ENCODE data around the gene CDH10.

CDH10 gene

DNA sequence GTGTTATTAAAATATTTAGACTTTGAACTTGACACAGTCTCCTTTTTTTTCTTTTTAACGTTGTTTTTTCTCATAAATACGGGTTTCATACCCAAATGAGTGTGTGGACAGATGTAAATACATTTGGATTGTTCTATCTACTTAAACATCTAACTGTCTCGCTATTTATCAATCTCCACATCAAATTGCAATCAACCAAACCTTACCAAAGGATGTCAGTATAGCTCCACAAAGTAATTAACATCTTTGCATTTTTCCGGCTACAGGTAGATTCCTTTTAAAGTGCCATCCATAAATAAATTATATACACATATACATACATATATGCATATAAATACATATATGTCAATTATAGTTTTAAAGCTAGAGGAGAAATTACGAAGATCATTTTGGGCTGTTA lies 705 bp upstream of the CDH10 start:
- H3K36me3 ChIP-seq (ENCODE audit: control insufficient read depth in 4 of 4, insufficient read depth in 4 of 4, low read length in 3 of 4): no peaks in the 10 kb centered on the region
- H3K9me3 ChIP-seq (ENCODE audit: control extremely low read depth in 1 of 5, control insufficient read depth in 4 of 5, insufficient read depth in 2 of 5, low read depth in 1 of 5, low read length in 4 of 5): no peaks in the 10 kb centered on the region
- H3K4me1 ChIP-seq (ENCODE audit: control extremely low read depth in 1 of 4, control insufficient read depth in 4 of 4, insufficient read depth in 4 of 4, low read length in 3 of 4): peaks cover 0 to 7% (median 4%) of the 10 kb centered on the region in 4 experiments
- ChIA-PET POLR2A (no interaction called here), CTCF (no interaction called here)
- H3K4me3 ChIP-seq (ENCODE audit: control insufficient read depth in 1 of 7, extremely low read depth in 1 of 7, insufficient read depth in 4 of 7, low read depth in 2 of 7, low read length in 6 of 7): no peak overlapping the region
- WGBS (ENCODE audit: insufficient coverage): 100% methylated on average over 1 of the region's 5 CpGs
- H3K27me3 ChIP-seq (replicated peaks in 2 of 5; ENCODE audit: control insufficient read depth in 4 of 5, insufficient read depth in 5 of 5, low read length in 4 of 5): peaks cover 0 to 21% (median 3%) of the 10 kb centered on the region in 5 experiments
- DNase-seq: no peak
- no peak overlapping the region for H3K27ac ChIP-seq (ENCODE audit: insufficient read depth in 1 of 2, low read depth in 1 of 2, low read length in 2 of 2, poor library complexity in 1 of 2, severe bottlenecking in 2 of 2)

DNA sequence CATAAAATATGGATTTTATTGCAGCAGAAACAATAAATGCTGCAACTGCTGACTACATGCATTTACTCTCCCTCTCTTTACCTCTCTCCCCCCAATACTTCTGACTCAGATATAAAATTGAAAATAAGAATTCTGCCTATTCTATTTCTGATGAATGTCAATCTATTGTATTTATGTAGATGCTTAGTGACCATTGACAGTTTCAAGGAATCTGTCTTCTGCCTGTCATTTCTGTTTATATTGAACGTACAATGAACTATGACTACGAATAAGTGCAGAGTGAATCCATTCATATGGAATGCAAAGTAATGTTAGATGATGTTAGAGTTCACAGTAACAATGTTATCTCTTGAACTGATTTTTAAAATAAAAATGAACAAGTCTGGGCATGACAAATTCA lies 898 bp downstream of the CDH10 start:
- H3K27ac ChIP-seq (ENCODE audit: insufficient read depth in 1 of 2, low read depth in 1 of 2, low read length in 2 of 2, poor library complexity in 1 of 2, severe bottlenecking in 2 of 2): no peak overlapping the region
- no peak for DNase-seq
- H3K4me1 ChIP-seq (ENCODE audit: control extremely low read depth in 1 of 4, control insufficient read depth in 4 of 4, insufficient read depth in 4 of 4, low read length in 3 of 4): peaks cover 0 to 7% (median 4%) of the 10 kb centered on the region in 4 experiments
- no peak overlapping the region for H3K4me3 ChIP-seq (ENCODE audit: control insufficient read depth in 1 of 7, extremely low read depth in 1 of 7, insufficient read depth in 4 of 7, low read depth in 2 of 7, low read length in 6 of 7)
- POLR2A ChIA-PET: no interaction called here
- no peaks in the 10 kb centered on the region for H3K9me3 ChIP-seq (ENCODE audit: control extremely low read depth in 1 of 5, control insufficient read depth in 4 of 5, insufficient read depth in 2 of 5, low read depth in 1 of 5, low read length in 4 of 5)
- H3K27me3 ChIP-seq (replicated peaks in 2 of 5; ENCODE audit: control insufficient read depth in 4 of 5, insufficient read depth in 5 of 5, low read length in 4 of 5): peaks cover 0 to 21% (median 3%) of the 10 kb centered on the region in 5 experiments
- no CpG with 5 or more reads among the region's 2 CpGs for WGBS (ENCODE audit: insufficient coverage)
- CTCF ChIA-PET: interaction anchor here (0.7 kb wide), 1 partner anchor 477 kb away, joined by 3 read pairs; no protein-coding TSS in a partner anchor
- no peaks in the 10 kb centered on the region for H3K36me3 ChIP-seq (ENCODE audit: control insufficient read depth in 4 of 4, insufficient read depth in 4 of 4, low read length in 3 of 4)

DNA sequence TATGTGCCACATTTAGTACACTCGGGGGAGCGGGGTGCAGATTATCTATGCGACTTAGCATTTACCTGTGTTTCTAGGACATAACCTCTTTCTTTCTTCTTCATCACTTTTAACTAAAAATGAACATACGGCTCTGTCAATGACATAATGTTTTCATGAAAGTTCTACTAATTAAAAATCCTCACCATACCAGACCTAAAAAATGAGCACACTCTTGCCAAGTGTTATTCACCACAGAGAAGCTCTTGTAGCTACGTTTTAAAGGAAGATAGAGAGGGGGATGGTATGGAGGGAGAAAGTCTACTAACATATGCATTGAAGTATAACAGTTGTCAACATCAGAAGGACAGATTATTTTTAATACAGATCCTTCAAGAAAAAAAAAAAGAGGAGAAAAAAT lies 1.6 kb downstream of the CDH10 start:
- no peak for DNase-seq
- POLR2A ChIA-PET: no interaction called here
- 89% methylated on average over 3 of the region's 5 CpGs for WGBS (ENCODE audit: insufficient coverage)
- Histone ChIP-seq H3K9me3 (ENCODE audit: control extremely low read depth in 1 of 5, control insufficient read depth in 4 of 5, insufficient read depth in 2 of 5, low read depth in 1 of 5, low read length in 4 of 5) (no peaks in the 10 kb centered on the region), H3K36me3 (ENCODE audit: control insufficient read depth in 4 of 4, insufficient read depth in 4 of 4, low read length in 3 of 4) (no peaks in the 10 kb centered on the region), H3K27ac (ENCODE audit: insufficient read depth in 1 of 2, low read depth in 1 of 2, low read length in 2 of 2, poor library complexity in 1 of 2, severe bottlenecking in 2 of 2) (no peak overlapping the region), H3K27me3 (replicated peaks in 2 of 5; ENCODE audit: control insufficient read depth in 4 of 5, insufficient read depth in 5 of 5, low read length in 4 of 5) (peaks cover 0 to 21% (median 3%) of the 10 kb centered on the region in 5 experiments), H3K4me3 (ENCODE audit: control insufficient read depth in 1 of 7, extremely low read depth in 1 of 7, insufficient read depth in 4 of 7, low read depth in 2 of 7, low read length in 6 of 7) (no peak overlapping the region), H3K4me1 (ENCODE audit: control extremely low read depth in 1 of 4, control insufficient read depth in 4 of 4, insufficient read depth in 4 of 4, low read length in 3 of 4) (peaks cover 0 to 7% (median 4%) of the 10 kb centered on the region in 4 experiments)
- CTCF ChIA-PET: no interaction called here

DNA sequence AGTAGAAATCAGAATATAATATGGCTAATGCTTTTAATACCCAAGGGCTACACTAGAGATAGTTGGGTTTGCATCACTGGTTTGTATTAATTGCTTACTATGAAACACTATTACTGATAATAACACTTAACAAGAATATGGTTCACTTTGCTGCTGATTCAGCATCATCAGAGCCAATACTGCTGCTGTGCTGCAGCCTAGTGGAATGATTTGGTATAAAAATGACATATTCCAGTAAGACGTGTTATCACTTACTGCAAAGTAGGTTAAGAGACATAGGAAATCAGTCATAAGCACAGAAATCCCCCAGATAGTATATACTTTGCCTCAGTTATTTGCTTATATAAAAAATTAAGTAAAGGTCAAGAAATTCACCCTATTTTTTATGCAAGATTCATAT lies 2.8 kb downstream of the CDH10 start:
- no peaks in the 10 kb centered on the region for H3K36me3 ChIP-seq (ENCODE audit: control insufficient read depth in 4 of 4, insufficient read depth in 4 of 4, low read length in 3 of 4)
- no peak overlapping the region for H3K27ac ChIP-seq (ENCODE audit: insufficient read depth in 1 of 2, low read depth in 1 of 2, low read length in 2 of 2, poor library complexity in 1 of 2, severe bottlenecking in 2 of 2)
- DNase-seq: peak; percentile 24 to 49 (median 43)
- WGBS (ENCODE audit: insufficient coverage): no CpG with 5 or more reads among the region's 1 CpG
- H3K27me3 ChIP-seq (replicated peaks in 2 of 5; ENCODE audit: control insufficient read depth in 4 of 5, insufficient read depth in 5 of 5, low read length in 4 of 5): peaks cover 0 to 21% (median 3%) of the 10 kb centered on the region in 5 experiments
- H3K4me3 ChIP-seq (ENCODE audit: control insufficient read depth in 1 of 7, extremely low read depth in 1 of 7, insufficient read depth in 4 of 7, low read depth in 2 of 7, low read length in 6 of 7): no peak overlapping the region
- CTCF ChIA-PET: no interaction called here
- no peaks in the 10 kb centered on the region for H3K9me3 ChIP-seq (ENCODE audit: control extremely low read depth in 1 of 5, control insufficient read depth in 4 of 5, insufficient read depth in 2 of 5, low read depth in 1 of 5, low read length in 4 of 5)
- peaks cover 0 to 7% (median 4%) of the 10 kb centered on the region in 4 experiments for H3K4me1 ChIP-seq (ENCODE audit: control extremely low read depth in 1 of 4, control insufficient read depth in 4 of 4, insufficient read depth in 4 of 4, low read length in 3 of 4)
- POLR2A ChIA-PET: no interaction called here

DNA sequence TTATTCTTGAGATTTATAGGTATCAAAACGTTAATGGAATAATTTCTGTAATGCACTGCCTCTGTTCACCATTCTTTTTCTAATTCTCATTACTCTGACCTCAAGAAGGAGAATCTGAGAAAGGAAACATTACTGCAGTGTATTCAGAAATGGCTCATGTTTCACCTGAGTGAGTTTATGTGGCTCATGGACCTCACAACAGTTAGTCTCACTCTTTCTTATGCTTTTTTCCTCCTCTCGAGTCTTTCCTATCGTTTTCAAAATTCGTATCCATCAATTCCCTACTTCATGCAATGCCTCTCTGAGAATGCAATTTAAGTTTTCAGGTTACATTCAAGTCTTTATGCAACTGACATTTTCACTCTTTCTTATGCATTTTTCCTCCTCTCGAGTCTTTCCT lies 9.6 kb downstream of the CDH10 start:
- no peak for DNase-seq
- no peaks in the 10 kb centered on the region for H3K4me1 ChIP-seq (ENCODE audit: control extremely low read depth in 1 of 4, control insufficient read depth in 4 of 4, insufficient read depth in 4 of 4, low read length in 3 of 4)
- CTCF ChIA-PET: interaction anchor here (0.7 kb wide), 1 partner anchor 45 kb away, joined by 4 read pairs; no protein-coding TSS in a partner anchor
- H3K27ac ChIP-seq (ENCODE audit: insufficient read depth in 1 of 2, low read depth in 1 of 2, low read length in 2 of 2, poor library complexity in 1 of 2, severe bottlenecking in 2 of 2): no peak overlapping the region
- POLR2A ChIA-PET: no interaction called here
- no peak overlapping the region for H3K4me3 ChIP-seq (ENCODE audit: control insufficient read depth in 1 of 7, extremely low read depth in 1 of 7, insufficient read depth in 4 of 7, low read depth in 2 of 7, low read length in 6 of 7)
- H3K36me3 ChIP-seq (ENCODE audit: control insufficient read depth in 4 of 4, insufficient read depth in 4 of 4, low read length in 3 of 4): no peaks in the 10 kb centered on the region
- no peaks in the 10 kb centered on the region for H3K27me3 ChIP-seq (replicated peaks in 2 of 5; ENCODE audit: control insufficient read depth in 4 of 5, insufficient read depth in 5 of 5, low read length in 4 of 5)
- no peaks in the 10 kb centered on the region for H3K9me3 ChIP-seq (ENCODE audit: control extremely low read depth in 1 of 5, control insufficient read depth in 4 of 5, insufficient read depth in 2 of 5, low read depth in 1 of 5, low read length in 4 of 5)
- 96% methylated on average over 4 of the region's 5 CpGs for WGBS (ENCODE audit: insufficient coverage)

DNA sequence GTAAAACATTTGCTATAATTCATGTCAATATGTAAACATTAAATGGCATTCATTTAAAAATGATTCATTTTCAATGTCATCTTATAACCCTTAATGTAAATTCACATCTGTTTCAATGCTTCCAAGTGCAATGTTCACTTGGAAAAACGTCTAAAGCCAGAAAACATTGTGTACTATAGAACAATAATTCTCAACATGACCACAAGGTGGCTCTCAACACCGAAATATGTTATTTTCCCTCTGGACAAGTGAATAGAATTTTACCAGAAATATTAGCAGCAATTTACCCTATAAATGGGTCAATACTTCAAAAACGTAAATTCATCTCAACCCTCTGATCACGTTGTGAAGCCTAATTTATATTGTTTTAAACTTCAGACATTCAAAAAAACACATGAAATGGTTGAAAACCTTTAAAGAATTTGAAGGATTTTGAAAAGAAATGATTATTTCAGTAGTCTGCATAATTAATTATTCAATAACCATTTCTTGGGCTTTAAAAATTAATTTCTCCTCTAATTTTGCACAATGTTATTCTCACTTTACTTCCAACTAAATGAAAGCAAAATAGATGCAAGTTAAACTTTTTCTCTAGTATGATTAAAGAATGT lies 11.0 kb downstream of the CDH10 start:
- no peak overlapping the region for H3K27ac ChIP-seq (ENCODE audit: insufficient read depth in 1 of 2, low read depth in 1 of 2, low read length in 2 of 2, poor library complexity in 1 of 2, severe bottlenecking in 2 of 2)
- CTCF ChIA-PET: no interaction called here

DNA sequence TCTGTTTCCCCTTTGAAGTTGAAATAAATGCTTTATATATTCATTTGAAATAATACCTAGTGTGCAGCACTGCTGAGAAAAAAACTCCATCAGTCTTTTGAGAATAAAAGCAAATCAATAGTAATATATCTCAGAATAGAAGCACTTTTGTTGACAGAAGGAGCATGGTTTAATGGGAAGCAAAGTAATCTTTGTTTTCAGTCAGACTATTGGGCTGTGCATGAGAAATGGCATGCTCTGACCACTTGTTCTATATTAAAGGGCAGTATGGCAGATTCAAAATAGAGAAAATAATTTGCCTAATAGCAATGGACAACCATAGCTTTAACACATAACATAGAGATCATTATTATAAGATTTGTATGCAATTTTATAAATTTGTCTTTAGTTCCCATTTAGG lies 12.4 kb downstream of the CDH10 start:
- ChIA-PET CTCF (interaction anchor here (0.6 to 1.2 kb wide), 2 partner anchors 374 to 377 kb away, joined by 4 read pairs; no protein-coding TSS in a partner anchor), POLR2A (no interaction called here)

More for the DNA sequence above, 11.0 kb downstream of the CDH10 start:
- no peaks in the 10 kb centered on the region for H3K9me3 ChIP-seq (ENCODE audit: control extremely low read depth in 1 of 5, control insufficient read depth in 4 of 5, insufficient read depth in 2 of 5, low read depth in 1 of 5, low read length in 4 of 5)
- no peaks in the 10 kb centered on the region for H3K4me1 ChIP-seq (ENCODE audit: control extremely low read depth in 1 of 4, control insufficient read depth in 4 of 4, insufficient read depth in 4 of 4, low read length in 3 of 4)
- no peaks in the 10 kb centered on the region for H3K36me3 ChIP-seq (ENCODE audit: control insufficient read depth in 4 of 4, insufficient read depth in 4 of 4, low read length in 3 of 4)
- DNase-seq: peak; percentile 21 to 42 (median 33)
- H3K27me3 ChIP-seq (replicated peaks in 2 of 5; ENCODE audit: control insufficient read depth in 4 of 5, insufficient read depth in 5 of 5, low read length in 4 of 5): no peaks in the 10 kb centered on the region
- no peak overlapping the region for H3K4me3 ChIP-seq (ENCODE audit: control insufficient read depth in 1 of 7, extremely low read depth in 1 of 7, insufficient read depth in 4 of 7, low read depth in 2 of 7, low read length in 6 of 7)
- 0% methylated on average over 2 of the region's 4 CpGs for WGBS (ENCODE audit: insufficient coverage)
- POLR2A ChIA-PET: no interaction called here

More for the DNA sequence above, 12.4 kb downstream of the CDH10 start:
- Histone ChIP-seq H3K4me1 (ENCODE audit: control extremely low read depth in 1 of 4, control insufficient read depth in 4 of 4, insufficient read depth in 4 of 4, low read length in 3 of 4) (no peaks in the 10 kb centered on the region), H3K36me3 (ENCODE audit: control insufficient read depth in 4 of 4, insufficient read depth in 4 of 4, low read length in 3 of 4) (no peaks in the 10 kb centered on the region), H3K9me3 (ENCODE audit: control extremely low read depth in 1 of 5, control insufficient read depth in 4 of 5, insufficient read depth in 2 of 5, low read depth in 1 of 5, low read length in 4 of 5) (no peaks in the 10 kb centered on the region), H3K27ac (ENCODE audit: insufficient read depth in 1 of 2, low read depth in 1 of 2, low read length in 2 of 2, poor library complexity in 1 of 2, severe bottlenecking in 2 of 2) (no peak overlapping the region), H3K27me3 (replicated peaks in 2 of 5; ENCODE audit: control insufficient read depth in 4 of 5, insufficient read depth in 5 of 5, low read length in 4 of 5) (no peaks in the 10 kb centered on the region), H3K4me3 (ENCODE audit: control insufficient read depth in 1 of 7, extremely low read depth in 1 of 7, insufficient read depth in 4 of 7, low read depth in 2 of 7, low read length in 6 of 7) (no peak overlapping the region)
- DNase-seq: no peak
